Measurements from ENCODE around the gene URB2.
A peak's percentile ranks its signal among the peaks of the same experiment; 100 is the strongest.
"Not testable (repeated sequence)": the region's sequence is repeated elsewhere in the genome, so short reads cannot be mapped to it uniquely, and the experiment has no call there.

URB2 gene

DNA sequence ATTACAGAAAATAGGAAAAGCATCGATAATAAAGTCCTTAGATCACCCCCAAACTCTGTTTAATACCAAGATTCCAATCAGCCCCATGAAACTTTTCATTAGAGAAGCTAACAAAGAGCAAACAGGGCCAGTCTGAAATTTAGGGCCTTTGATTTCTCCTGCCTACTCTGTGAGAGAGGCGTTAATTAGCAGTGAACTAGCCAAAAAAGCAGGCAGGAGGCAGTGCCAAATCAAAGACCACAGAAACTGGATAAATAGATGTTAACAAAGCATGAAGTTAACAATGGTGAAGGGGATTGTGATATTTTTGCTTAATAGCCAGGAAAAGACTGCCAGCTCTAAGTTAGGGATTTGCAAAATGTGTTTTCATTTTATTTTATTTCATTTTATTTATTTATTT, 11.3 kb upstream of the URB2 start:
- no peak for DNase-seq (ENCODE audit: low spot score)

- DNase-seq (ENCODE audit: low spot score): no peak
Measured at GRCh38 chr1:229617351-229618100, 8.5 kb upstream of the URB2 start.

- DNase-seq (ENCODE audit: low spot score): no peak
Measured at GRCh38 chr1:229619002-229619401, 7.0 kb upstream of the URB2 start.

DNA sequence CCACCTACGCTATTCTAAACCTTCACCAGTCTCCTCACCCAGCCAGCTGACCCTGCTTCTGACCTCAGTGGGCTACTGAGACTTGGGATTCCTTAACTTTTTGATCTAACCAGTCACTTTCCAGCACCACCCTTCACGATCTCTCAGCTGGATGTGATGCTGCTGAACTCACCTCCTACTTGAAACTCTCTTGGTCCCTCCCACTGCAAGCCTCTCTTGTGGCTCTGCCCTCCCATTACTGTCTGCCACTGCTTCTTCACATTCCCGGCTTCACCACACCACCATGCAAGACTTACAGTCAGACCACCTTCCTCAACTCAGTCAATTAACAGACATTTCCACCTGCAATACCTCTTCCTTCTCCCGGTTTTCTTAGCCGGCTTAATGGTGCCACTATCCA, 6.4 kb upstream of the URB2 start:
- DNase-seq (ENCODE audit: low spot score): no peak

DNA sequence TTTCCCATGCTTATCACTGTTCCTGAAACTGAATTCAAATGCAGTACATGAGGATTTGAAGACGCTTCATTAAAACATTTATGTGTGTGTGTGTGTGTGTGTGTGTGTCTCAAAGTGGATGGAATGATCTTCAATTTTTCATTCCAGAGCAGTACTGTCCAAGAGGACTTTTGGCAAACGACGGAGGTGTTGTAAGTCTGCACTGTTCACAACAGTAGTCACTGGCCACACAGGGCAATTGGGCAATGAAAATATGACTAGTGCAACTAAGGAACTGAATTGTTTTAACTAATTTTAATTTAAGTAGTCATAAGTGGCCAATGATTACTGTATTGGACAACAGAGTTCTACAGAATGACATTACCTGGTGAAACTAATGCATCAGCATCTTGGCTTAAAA, 5.2 kb upstream of the URB2 start:
- DNase-seq (ENCODE audit: low spot score): no peak

DNA sequence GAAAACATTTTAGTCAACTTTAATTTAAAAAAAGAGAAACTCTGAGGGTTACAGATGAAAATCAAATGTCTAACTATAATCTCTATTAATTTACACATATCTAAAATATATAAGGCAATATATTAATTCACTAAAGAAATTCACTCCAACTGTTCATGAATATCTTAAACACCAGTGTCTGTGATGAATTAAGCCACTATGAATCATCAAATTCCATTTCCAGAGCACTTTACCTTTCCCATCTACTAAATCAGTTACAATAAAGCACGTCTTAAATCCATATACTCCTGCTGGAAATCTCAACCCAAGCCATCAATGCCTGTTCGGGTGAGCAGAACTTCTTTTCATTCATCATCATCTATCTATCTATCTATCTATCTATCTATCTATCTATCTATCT, 4.4 kb upstream of the URB2 start:
- DNase-seq (ENCODE audit: low spot score): no peak

GRCh38 chr1:229622641-229623120, 3.4 kb upstream of the URB2 start:
- not testable (repeated sequence) for DNase-seq (ENCODE audit: low spot score)

GRCh38 chr1:229623225-229623624, 2.8 kb upstream of the URB2 start:
- DNase-seq (ENCODE audit: low spot score): no peak

DNA sequence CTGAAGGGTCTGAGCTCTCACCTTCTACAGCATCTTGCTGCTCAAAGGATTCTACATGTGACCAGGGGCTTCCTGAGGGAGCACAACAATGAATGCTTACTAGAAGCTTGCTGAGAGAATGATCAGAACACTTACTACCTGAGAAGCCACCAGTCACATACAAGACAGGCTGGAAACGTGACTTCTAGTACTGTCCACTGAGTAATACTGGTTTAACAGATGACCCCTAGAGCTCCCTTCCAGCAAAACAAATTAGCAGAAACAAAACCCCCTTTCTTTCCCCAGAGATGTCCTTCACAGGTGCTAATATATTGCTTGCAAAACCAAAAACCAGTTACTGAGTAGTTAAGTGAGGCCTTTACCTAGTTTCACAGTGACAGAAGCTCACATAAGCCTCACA, 2.2 kb upstream of the URB2 start:
- no peak for DNase-seq (ENCODE audit: low spot score)

DNA sequence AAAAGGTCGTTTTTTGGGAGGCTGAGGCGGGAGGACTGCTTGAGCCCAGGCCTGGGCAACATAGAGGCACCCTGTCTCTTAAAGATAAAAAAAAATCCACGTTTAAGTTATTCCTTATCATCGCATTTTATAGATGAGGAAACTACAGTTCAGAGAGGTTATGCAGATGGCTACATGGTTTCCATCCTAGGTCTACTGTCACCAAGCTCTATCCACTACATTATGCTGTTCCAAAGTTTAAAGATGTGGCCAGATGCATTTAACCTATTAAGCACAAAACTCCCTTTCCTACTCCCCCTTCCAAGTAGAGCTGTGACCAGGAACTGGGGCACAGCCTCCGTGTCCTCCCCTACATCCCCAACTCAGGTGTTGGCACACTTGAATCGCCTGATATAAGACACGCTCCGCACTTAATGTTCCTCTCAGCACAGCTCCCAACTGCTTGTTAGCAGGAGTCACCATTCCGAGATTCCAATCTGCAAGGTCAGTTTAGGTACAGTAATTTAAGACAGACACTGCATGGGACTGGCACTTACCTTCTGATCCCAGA, 1.5 kb upstream of the URB2 start:
- no peak for DNase-seq (ENCODE audit: low spot score)

DNA sequence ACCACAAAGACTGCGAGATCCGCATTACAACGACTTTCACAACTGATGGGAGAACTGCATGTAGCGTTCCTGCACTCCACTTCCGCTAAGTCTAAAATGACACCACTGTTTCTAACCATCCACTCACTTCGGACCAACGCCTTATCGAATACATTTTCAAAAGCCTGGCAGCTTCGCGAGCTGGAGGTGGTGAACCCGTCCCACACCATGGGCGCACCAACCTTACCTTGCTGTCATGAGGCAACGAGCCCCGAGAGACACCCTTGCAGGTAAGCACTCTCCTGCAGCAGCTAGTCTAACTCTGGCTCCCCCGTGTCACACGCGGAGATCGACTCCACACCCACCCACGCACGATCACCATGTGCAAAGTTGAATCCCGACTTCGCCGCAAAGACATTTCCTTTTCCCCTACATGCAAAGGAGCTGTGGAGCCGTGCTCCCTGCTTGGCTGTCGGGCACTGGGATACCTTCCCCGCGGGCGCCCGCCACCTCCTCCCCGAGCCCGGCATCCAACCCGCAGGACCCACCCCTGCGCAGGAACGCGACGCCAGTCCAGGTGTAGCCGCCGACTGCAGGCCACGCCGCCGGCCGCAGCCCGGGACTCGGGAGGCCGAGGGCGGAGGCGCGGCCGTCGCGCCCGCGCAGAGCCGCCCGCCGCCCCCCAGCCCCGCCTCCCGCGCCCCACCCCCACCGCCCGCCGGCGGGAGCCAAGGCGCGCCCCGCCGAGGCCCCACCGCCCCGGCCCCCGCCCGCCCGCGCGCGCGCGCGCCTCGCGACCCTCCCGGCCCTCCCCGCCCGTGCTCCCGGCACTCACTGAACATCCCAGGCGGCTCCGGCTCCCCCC, 754 bp upstream of the URB2 start:
- DNase-seq (ENCODE audit: low spot score): peak; percentile 33

- no peak for DNase-seq (ENCODE audit: low spot score)
Measured at GRCh38 chr1:229627003-229627402, 956 bp downstream of the URB2 start.

GRCh38 chr1:229629261-229629660, 3.2 kb downstream of the URB2 start:
- no peak for DNase-seq (ENCODE audit: low spot score)

DNA sequence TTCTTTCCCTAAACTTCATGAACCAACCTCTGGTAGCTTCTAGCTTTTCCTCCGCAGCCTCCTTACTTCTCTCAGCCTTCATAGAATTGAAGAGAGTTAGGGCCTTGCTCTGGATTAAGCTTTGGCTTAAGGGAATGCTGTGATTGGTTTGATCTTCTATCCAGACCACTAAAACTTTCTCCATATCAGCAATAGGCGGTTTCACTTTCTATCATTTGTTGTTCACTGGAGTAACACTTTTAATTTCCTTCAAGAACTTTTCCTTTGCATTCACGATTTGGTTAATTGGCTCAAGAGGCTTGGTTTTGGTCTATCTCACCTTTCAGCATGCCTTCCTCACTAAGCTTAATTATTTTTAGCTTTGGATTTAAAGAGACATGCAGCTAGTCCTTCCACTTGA, 5.1 kb downstream of the URB2 start:
- DNase-seq (ENCODE audit: low spot score): no peak

- DNase-seq (ENCODE audit: low spot score): no peak
Measured at GRCh38 chr1:229631966-229632365, 5.9 kb downstream of the URB2 start.

- DNase-seq (ENCODE audit: low spot score): peak; percentile 42
Measured at GRCh38 chr1:229636042-229636441, 10.0 kb downstream of the URB2 start.

DNA sequence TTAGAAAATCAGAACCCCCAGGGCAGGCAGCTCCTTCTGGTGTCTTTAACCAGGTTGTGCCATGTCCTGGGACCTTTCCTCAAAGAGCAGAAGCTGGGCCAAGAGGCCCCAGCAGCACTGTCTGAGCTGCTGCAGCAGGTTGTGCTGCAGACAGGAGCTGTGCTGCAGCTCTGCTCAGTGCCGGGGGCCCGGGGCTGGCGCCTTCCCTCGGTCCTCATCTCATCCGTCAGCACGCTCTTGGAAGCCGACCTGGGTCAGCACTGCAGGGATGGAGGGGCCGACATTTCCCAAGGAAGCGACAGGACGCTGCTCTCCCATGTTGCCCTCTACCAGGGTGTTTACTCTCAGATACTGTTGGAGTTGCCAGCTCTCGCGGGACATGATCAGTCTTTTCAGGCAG, 11.7 kb downstream of the URB2 start:
- DNase-seq (ENCODE audit: low spot score): no peak

GRCh38 chr1:229640455-229640854, 14.4 kb downstream of the URB2 start:
- peak; percentile 86 for DNase-seq (ENCODE audit: low spot score)

DNA sequence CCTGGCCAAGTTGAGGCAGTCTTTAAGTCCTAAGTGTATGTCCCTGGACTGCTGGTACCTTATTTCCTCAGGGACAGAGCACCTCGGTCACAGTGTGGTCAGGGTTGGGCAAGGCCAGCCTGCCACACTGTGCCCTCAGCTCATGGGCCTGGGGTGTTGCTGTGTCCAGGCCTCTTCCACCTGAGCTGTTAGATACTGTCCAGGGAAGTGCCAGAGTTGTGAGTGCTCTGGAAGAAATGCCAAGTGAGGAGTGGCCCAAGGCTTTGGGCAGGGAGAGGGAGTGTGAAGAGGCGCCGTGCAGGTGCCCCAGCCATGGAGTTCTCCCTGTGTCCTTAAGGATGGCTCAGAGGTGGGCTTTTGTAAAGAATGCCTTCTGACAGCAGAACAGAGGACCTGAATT, 15.3 kb downstream of the URB2 start:
- DNase-seq (ENCODE audit: low spot score): no peak

DNA sequence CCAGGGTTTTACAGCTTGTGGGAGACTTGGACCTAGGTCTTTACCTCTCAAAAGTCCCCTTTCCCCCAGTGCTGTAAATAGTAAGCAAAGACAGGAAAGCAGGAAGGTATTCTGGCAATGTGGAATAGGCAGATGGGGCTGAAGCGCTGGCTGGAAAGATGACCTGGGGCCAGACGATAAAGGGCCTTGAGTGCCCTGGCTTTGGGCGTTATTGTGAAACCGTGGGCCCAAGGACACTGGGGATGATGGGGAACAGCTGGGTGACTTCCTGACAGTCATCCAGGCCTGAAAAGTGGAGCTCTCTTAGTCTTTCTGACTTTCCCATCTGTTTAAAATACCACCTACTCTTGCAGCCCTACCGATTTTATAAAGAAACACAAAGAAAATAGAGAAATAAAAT, 16.3 kb downstream of the URB2 start:
- DNase-seq (ENCODE audit: low spot score): no peak

- DNase-seq (ENCODE audit: low spot score): no peak
Measured at GRCh38 chr1:229642970-229643369, 16.9 kb downstream of the URB2 start.

GRCh38 chr1:229643996-229644745, 18.1 kb downstream of the URB2 start:
- no peak for DNase-seq (ENCODE audit: low spot score)
